HepG2 (cell line): ENCODE measurements around the gene PKNOX2. TPM values are rescaled to one million over a fixed set of nuclear protein-coding genes. Genes with fewer than 3 reads are reported as not detected.
A peak's percentile ranks its signal among the peaks of the same experiment; 100 is the strongest.

Experiments used
- ATAC-seq: fragments of 200-7000 bp; cut with Tn5 transposase; 3 replicates; pipeline ENCODE4 v1.9.1; 2020; ENCODE audit warnings: mild to moderate bottlenecking, moderate library complexity
- BruUV-seq: library from RNA; stranded (reverse); fragments of 400-500 nt; replicated peaks from 2 replicates; lab custom pipeline; 2021; lab: Mats Ljungman, UMichigan
- CTCF ChIA-PET: fragments of 300-600 bp; formaldehyde crosslinking; extraction: SDS; loops from one replicate; lab custom pipeline; 2021; ENCODE audit warnings: low total read pairs, inconsistent platforms, low intra/inter-chr PET ratio; lab: Yijun Ruan, JAX
- POLR2A ChIA-PET: fragments of 350-600 bp; sonication (Branson Sonifier 250); formaldehyde crosslinking; loops from one replicate; lab custom pipeline; 2020; ENCODE audit warnings: antibody characterized with exemption, inconsistent platforms; lab: Yijun Ruan, JAX
- DNase-seq: peaks from one replicate; pipeline ENCODE4 v3.0.0-alpha.2; 2015; ENCODE audit warnings: low spot score
- FAIRE-seq: peaks from 3 replicates; lab custom pipeline; 2011; peaks lifted over from hg19 to GRCh38; lab: Jason Lieb, UNC
- H2AFZ ChIP-seq: one replicate; pipeline ENCODE4 v1.6.1; 2011; ENCODE audit warnings: low read length, inconsistent platforms
- H3K27ac ChIP-seq: fragments of 300-600 bp; 3 replicates; pipeline ENCODE4 v1.8.0; 2011; ENCODE audit warnings: mixed run types, mild to moderate bottlenecking, mixed read lengths, low read length, inconsistent platforms; ENCODE audit not compliant: insufficient read depth; ENCODE audit errors: extremely low read length
- H3K27me3 ChIP-seq, 2 experiments: fragments of 200-600 bp in 1 of 2; 2 replicates in 1 of 2; 3 replicates in 1 of 2; pipeline versions ENCODE4 v1.6.0 to v1.8.0; 2011; ENCODE audit warnings: low read length in 2 of 2, mild to moderate bottlenecking in 2 of 2, moderate library complexity in 2 of 2, inconsistent platforms in 1 of 2; ENCODE audit not compliant: insufficient read depth in 2 of 2, control insufficient read depth in 1 of 2
- H3K36me3 ChIP-seq, 2 experiments: fragments of 200-600 bp in 1 of 2; replicated peaks in 1 of 2; 2 replicates in 1 of 2; 3 replicates in 1 of 2; pipeline versions ENCODE4 v1.5.1 to v1.8.0; 2011; ENCODE audit warnings: low read length in 2 of 2, inconsistent platforms in 1 of 2; ENCODE audit not compliant: insufficient read depth in 2 of 2, control insufficient read depth in 1 of 2
- H3K4me1 ChIP-seq: 2 replicates; pipeline ENCODE4 v1.5.1; 2012; ENCODE audit warnings: low read length, inconsistent platforms; ENCODE audit not compliant: insufficient read depth
- H3K4me2 ChIP-seq: 2 replicates; pipeline ENCODE4 v1.6.0; 2011; ENCODE audit warnings: low read depth, low read length, inconsistent platforms
- H3K4me3 ChIP-seq, 3 experiments: fragments of 200-600 bp in 1 of 3; sonication (generic), shearing (Covaris generic) in 1 of 3; replicated peaks in 1 of 3; 2 replicates each; pipeline ENCODE4 v1.5.1; 2011 to 2016; ENCODE audit warnings: low read length in 3 of 3, inconsistent platforms in 2 of 3, low read depth in 2 of 3, mild to moderate bottlenecking in 2 of 3, control low read depth in 1 of 3, mixed read lengths in 1 of 3; ENCODE audit not compliant: insufficient read depth in 1 of 3
- H3K79me2 ChIP-seq: one replicate; pipeline ENCODE4 v1.6.1; 2011; ENCODE audit warnings: low read length, inconsistent platforms; ENCODE audit not compliant: insufficient read depth
- H3K9ac ChIP-seq: 2 replicates; pipeline ENCODE4 v1.6.0; 2011; ENCODE audit warnings: mild to moderate bottlenecking, low read depth, low read length, inconsistent platforms; ENCODE audit not compliant: insufficient read depth
- H3K9me3 ChIP-seq: 2 replicates; pipeline ENCODE4 v1.5.1; 2012; ENCODE audit warnings: mild to moderate bottlenecking, low read length
- H4K20me1 ChIP-seq: 2 replicates; pipeline ENCODE4 v1.6.0; 2011; ENCODE audit warnings: inconsistent platforms, mild to moderate bottlenecking, low read length, moderate library complexity; ENCODE audit not compliant: insufficient read depth
- HNRNPUL1 ChIP-seq: fragments of 200-400 bp; formaldehyde crosslinking; IDR thresholded peaks from 2 replicates; pipeline ENCODE4 v1.6.1; 2017; ENCODE audit warnings: low read depth, mild to moderate bottlenecking, low read length, moderate library complexity
- TOPORS ChIP-seq: sonication (generic); formaldehyde crosslinking; IDR thresholded peaks from 2 replicates; pipeline ENCODE4 v1.8.0; 2023; ENCODE audit warnings: mild to moderate bottlenecking, missing genetic modification reagents
- ZNF12 ChIP-seq: sonication (generic); formaldehyde crosslinking; IDR thresholded peaks from 2 replicates; pipeline ENCODE4 v1.5.0; 2020; ENCODE audit warnings: missing genetic modification reagents
- ZNF510 ChIP-seq: sonication (generic); formaldehyde crosslinking; IDR thresholded peaks from 2 replicates; pipeline ENCODE4 v1.4.0; 2020; ENCODE audit warnings: low read depth, mild to moderate bottlenecking, missing genetic modification reagents
- ZNF530 ChIP-seq: sonication (generic); formaldehyde crosslinking; IDR thresholded peaks from 2 replicates; pipeline ENCODE4 v1.5.0; 2020; ENCODE audit warnings: low read depth, mild to moderate bottlenecking, missing genetic modification reagents
- ZNF747 ChIP-seq: sonication (generic); formaldehyde crosslinking; IDR thresholded peaks from 2 replicates; pipeline ENCODE4 v1.8.1; 2023; ENCODE audit warnings: missing genetic modification reagents, mild to moderate bottlenecking, borderline replicate concordance
- ZNF841 ChIP-seq: sonication (generic); formaldehyde crosslinking; IDR thresholded peaks from 2 replicates; pipeline ENCODE4 v1.8.1; 2023; ENCODE audit warnings: missing genetic modification reagents, borderline replicate concordance
- ZSCAN29 ChIP-seq: sonication (generic); formaldehyde crosslinking; conservative IDR thresholded peaks from 2 replicates; pipeline ENCODE4 v1.4.0; 2020; ENCODE audit warnings: mild to moderate bottlenecking, missing genetic modification reagents
- WGBS: methylation state at CpG from one replicate; pipeline ENCODE4 v1.1.6; 2017; ENCODE audit warnings: low lambda C conversion rate; 5-methylcytosine and 5-hydroxymethylcytosine counted together
- in situ Hi-C: cut with HindIII; loops from 2 replicates; pipeline ENCODE4 v1.10.0; 2017; ENCODE audit warnings: low pct_unique_long_range_greater_than_20kb; ENCODE audit not compliant: extremely low pct_ligation_motif_present
- intact Hi-C: fragments of 100-400 bp; cut with micrococcal nuclease; formaldehyde crosslinking; loops from one replicate; pipeline ENCODE4 v1.10.0; 2022; ENCODE audit not compliant: unreplicated experiment
- polyA plus RNA-seq, 8 experiments: library from polyadenylated mRNA; depleted of rRNA in 3 of 8; stranded (reverse) in 7 of 8; unstranded in 1 of 8; fragments of >200 nt; fragmentation: Illumina TruSeq in 4 of 8; extraction: Trizol in 4 of 8; gene quantifications; 2 replicates each; pipeline versions ENCODE4 v1.2.1 to v1.2.3, GENCODE V29; 2011 to 2016; ENCODE audit warnings: low read depth in 4 of 8, missing spikeins in 1 of 8, mixed read lengths in 1 of 8; ENCODE audit not compliant: insufficient read depth in 1 of 8
- total RNA-seq, 5 experiments: library from RNA; depleted of rRNA; stranded (reverse); fragments of >200 nt; fragmentation: Illumina TruSeq; extraction: Trizol; gene quantifications; 2 replicates each; pipeline ENCODE4 v1.2.3, GENCODE V29; 2016; ENCODE audit warnings: low read depth in 1 of 5
- TF ChIP-seq, protein P1 (sequence below): IDR thresholded peaks from 2 replicates; pipeline ENCODE4 v1.6.1; 2016; ENCODE audit warnings: control low read depth
- TF ChIP-seq, protein P2 (sequence below): sonication (generic); formaldehyde crosslinking; IDR thresholded peaks from 2 replicates; pipeline ENCODE4 v1.4.0; 2020; ENCODE audit warnings: missing genetic modification reagents

The PKNOX2 gene
- total and polyA plus RNA-seq, 2 of the 13 experiments (the other 11 are each of a cell fraction or from before 2014, with no cell fraction given), result not detected

DNA sequence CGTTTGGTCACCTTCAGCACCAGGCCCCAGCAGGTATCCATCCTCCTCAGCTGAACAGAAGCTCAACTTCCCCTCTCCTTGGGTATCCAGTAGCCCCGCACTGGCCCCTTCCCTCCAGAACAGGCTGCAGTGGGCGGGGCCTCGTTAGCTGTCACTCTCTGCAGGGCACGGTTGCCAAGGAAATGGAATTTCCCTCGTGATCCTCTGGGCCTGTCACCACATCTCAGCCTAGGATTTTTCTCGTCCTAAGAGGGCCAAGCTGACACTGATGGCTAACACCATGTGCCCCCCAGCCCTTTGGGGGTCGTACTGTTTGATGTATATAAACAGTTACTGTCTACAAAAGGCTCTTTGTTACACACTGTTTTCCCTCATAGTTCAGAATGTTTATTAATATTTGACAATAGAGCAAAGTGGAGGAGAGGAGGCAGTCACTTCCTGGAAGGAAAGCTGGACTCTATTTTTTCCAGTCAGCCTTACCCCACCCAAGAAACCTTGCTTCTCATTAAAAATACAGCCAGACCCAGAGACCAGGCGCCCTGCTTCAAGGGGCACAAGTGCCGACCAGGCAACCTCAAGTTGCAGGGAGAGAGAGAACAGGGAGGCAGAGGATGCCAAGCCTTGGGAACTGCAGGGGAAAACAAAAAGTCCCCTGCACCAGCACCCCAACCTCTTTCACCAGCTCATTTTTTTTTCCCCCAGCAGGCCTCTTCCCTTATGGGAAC is 287.0 kb downstream of the PKNOX2 start:
- no peak for FAIRE-seq
- intact Hi-C loops (loop anchor here (2.0 kb wide), 1 partner anchor 29 kb away; no protein-coding TSS in a partner anchor), in situ Hi-C loops (no loop called here)
- no peak overlapping the region for H2AFZ ChIP-seq
- TF ChIP-seq, protein P1, sequence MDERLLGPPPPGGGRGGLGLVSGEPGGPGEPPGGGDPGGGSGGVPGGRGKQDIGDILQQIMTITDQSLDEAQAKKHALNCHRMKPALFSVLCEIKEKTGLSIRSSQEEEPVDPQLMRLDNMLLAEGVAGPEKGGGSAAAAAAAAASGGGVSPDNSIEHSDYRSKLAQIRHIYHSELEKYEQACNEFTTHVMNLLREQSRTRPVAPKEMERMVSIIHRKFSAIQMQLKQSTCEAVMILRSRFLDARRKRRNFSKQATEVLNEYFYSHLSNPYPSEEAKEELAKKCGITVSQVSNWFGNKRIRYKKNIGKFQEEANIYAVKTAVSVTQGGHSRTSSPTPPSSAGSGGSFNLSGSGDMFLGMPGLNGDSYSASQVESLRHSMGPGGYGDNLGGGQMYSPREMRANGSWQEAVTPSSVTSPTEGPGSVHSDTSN (CRISPR knock-in tag), result peak; percentile 68
- no peak for TF ChIP-seq ZNF530 (CRISPR knock-in tag)
- TF ChIP-seq, all 625 proteins: peak for 1
- ATAC-seq (peak; percentile 72), DNase-seq (no peak)
- no peak overlapping the region for H3K4me3 ChIP-seq
- H3K4me1 ChIP-seq, result peaks cover 8% of the 10 kb centered on the region
- H3K4me2 ChIP-seq, result peak overlapping the region; percentile 41; the same call in 1 of the 2 replicates
- H3K9ac ChIP-seq, result no peak overlapping the region
- BruUV-seq, result no TSS peak
- no peaks in the 10 kb centered on the region for H3K36me3 ChIP-seq
- no peak overlapping the region for H3K27ac ChIP-seq
- POLR2A ChIA-PET, result no interaction called here
- 1% methylated on average over 9 of the region's 10 CpGs for WGBS
- H4K20me1 ChIP-seq, result no peaks in the 10 kb centered on the region
- CTCF ChIA-PET, result no interaction called here
- no peaks in the 10 kb centered on the region for H3K79me2 ChIP-seq
- H3K9me3 ChIP-seq, result no peaks in the 10 kb centered on the region
- H3K27me3 ChIP-seq, result peaks cover 0 to 3% of the 10 kb centered on the region in 2 experiments; a peak in 2 of 5 replicates

DNA sequence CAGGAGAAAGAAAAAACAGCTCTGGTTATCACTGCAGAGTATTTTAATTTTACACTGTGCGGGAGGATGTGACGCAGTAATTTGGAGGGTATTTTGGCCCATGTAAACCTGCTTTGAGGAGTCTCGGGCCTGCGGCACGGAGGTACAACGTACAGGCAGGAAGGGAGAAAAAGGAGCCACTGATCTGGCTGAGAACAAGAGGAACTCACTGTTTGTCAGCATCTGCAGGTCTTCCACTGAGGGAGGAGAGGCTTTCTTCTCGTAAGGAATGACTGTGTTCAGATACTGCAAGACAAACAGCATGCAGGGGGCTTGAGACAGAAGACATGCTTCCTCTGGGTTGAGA is 287.5 kb downstream of the PKNOX2 start:
- FAIRE-seq, result no peak
- POLR2A ChIA-PET, result no interaction called here

More for the DNA sequence above, 287.5 kb downstream of the PKNOX2 start:
- 86% methylated on average over 7 of the region's 7 CpGs for WGBS
- Histone ChIP-seq H3K4me3 (no peak overlapping the region), H3K79me2 (no peaks in the 10 kb centered on the region), H3K9me3 (no peaks in the 10 kb centered on the region), H3K27ac (no peak overlapping the region), H3K9ac (no peak overlapping the region), H4K20me1 (no peaks in the 10 kb centered on the region), H3K27me3 (peaks cover 0 to 3% of the 10 kb centered on the region in 2 experiments; a peak in 2 of 5 replicates), H3K4me2 (no peak overlapping the region), H3K4me1 (peaks cover 7% of the 10 kb centered on the region; the same call in 1 of the 2 replicates), H2AFZ (no peak overlapping the region), H3K36me3 (no peaks in the 10 kb centered on the region)
- intact Hi-C loops, result loop anchor here (2.0 kb wide), 1 partner anchor 29 kb away; no protein-coding TSS in a partner anchor
- CTCF ChIA-PET, result no interaction called here
- in situ Hi-C loops, result no loop called here
- BruUV-seq, result no TSS peak
- ATAC-seq, result no peak
- TF ChIP-seq ZNF12 (no peak), ZNF841 (CRISPR knock-in tag) (no peak), TOPORS (CRISPR knock-in tag) (no peak), HNRNPUL1 (no peak), ZSCAN29 (no peak), ZNF747 (CRISPR knock-in tag) (no peak), ZNF510 (CRISPR knock-in tag) (no peak)
- TF ChIP-seq, protein P2, sequence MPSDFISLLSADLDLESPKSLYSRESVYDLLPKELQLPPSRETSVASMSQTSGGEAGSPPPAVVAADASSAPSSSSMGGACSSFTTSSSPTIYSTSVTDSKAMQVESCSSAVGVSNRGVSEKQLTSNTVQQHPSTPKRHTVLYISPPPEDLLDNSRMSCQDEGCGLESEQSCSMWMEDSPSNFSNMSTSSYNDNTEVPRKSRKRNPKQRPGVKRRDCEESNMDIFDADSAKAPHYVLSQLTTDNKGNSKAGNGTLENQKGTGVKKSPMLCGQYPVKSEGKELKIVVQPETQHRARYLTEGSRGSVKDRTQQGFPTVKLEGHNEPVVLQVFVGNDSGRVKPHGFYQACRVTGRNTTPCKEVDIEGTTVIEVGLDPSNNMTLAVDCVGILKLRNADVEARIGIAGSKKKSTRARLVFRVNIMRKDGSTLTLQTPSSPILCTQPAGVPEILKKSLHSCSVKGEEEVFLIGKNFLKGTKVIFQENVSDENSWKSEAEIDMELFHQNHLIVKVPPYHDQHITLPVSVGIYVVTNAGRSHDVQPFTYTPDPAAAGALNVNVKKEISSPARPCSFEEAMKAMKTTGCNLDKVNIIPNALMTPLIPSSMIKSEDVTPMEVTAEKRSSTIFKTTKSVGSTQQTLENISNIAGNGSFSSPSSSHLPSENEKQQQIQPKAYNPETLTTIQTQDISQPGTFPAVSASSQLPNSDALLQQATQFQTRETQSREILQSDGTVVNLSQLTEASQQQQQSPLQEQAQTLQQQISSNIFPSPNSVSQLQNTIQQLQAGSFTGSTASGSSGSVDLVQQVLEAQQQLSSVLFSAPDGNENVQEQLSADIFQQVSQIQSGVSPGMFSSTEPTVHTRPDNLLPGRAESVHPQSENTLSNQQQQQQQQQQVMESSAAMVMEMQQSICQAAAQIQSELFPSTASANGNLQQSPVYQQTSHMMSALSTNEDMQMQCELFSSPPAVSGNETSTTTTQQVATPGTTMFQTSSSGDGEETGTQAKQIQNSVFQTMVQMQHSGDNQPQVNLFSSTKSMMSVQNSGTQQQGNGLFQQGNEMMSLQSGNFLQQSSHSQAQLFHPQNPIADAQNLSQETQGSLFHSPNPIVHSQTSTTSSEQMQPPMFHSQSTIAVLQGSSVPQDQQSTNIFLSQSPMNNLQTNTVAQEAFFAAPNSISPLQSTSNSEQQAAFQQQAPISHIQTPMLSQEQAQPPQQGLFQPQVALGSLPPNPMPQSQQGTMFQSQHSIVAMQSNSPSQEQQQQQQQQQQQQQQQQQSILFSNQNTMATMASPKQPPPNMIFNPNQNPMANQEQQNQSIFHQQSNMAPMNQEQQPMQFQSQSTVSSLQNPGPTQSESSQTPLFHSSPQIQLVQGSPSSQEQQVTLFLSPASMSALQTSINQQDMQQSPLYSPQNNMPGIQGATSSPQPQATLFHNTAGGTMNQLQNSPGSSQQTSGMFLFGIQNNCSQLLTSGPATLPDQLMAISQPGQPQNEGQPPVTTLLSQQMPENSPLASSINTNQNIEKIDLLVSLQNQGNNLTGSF (CRISPR knock-in tag), result no peak
- no peak for DNase-seq
